ENCODE data around the gene LEF1. TPM values are rescaled to one million over a fixed set of nuclear protein-coding genes. Genes with fewer than 3 reads are reported as not detected.

LEF1 gene
- total RNA-seq, 2 donors from 2014 or later = 73.4 to 93.4 TPM

GRCh38 chr4:108170631-108171338, 2.1 kb upstream of the LEF1 start:
- Mint-ChIP-seq H3K4me3 (peak overlapping the region; percentile 96), H3K36me3 (ENCODE audit: low read depth) (peaks cover 19% of the 10 kb centered on the region), H3K27ac (peak overlapping the region; percentile 80), H3K9me3 (no peaks in the 10 kb centered on the region), H3K27me3 (peaks cover 21% of the 10 kb centered on the region), H3K4me1 (peaks cover 17% of the 10 kb centered on the region)
- no peak for ATAC-seq (replicated peaks)

GRCh38 chr4:108169664-108170063, 932 bp upstream of the LEF1 start:
- Mint-ChIP-seq H3K36me3 (ENCODE audit: low read depth) (peaks cover 30% of the 10 kb centered on the region), H3K4me3 (peak overlapping the region; percentile 96), H3K27me3 (peaks cover 21% of the 10 kb centered on the region), H3K4me1 (peaks cover 17% of the 10 kb centered on the region), H3K27ac (no peak overlapping the region), H3K9me3 (no peaks in the 10 kb centered on the region)
- no peak for ATAC-seq (replicated peaks)

GRCh38 chr4:108168160-108168670, 517 bp downstream of the LEF1 start:
- peaks cover 17% of the 10 kb centered on the region for H3K4me1 Mint-ChIP-seq

GRCh38 chr4:108166441-108167315, 2.1 kb downstream of the LEF1 start:
- Mint-ChIP-seq H3K4me3 (peak overlapping the region; percentile 96), H3K36me3 (ENCODE audit: low read depth) (peaks cover 58% of the 10 kb centered on the region)

More at GRCh38 chr4:108168160-108168670, 517 bp downstream of the LEF1 start:
- peak overlapping the region; percentile 94 for H3K27ac Mint-ChIP-seq
- peaks cover 21% of the 10 kb centered on the region for H3K27me3 Mint-ChIP-seq
- no peak for ATAC-seq (replicated peaks)
- H3K4me3 Mint-ChIP-seq = peak overlapping the region; percentile 96
- no peaks in the 10 kb centered on the region for H3K9me3 Mint-ChIP-seq
- H3K36me3 Mint-ChIP-seq (ENCODE audit: low read depth) = peaks cover 42% of the 10 kb centered on the region

GRCh38 chr4:108166038-108166437, 2.7 kb downstream of the LEF1 start:
- peaks cover 64% of the 10 kb centered on the region for H3K36me3 Mint-ChIP-seq (ENCODE audit: low read depth)
- H3K27ac Mint-ChIP-seq = peak overlapping the region; percentile 94
- H3K27me3 Mint-ChIP-seq = peaks cover 17% of the 10 kb centered on the region
- peak overlapping the region; percentile 96 for H3K4me3 Mint-ChIP-seq
- peaks cover 23% of the 10 kb centered on the region for H3K4me1 Mint-ChIP-seq
- H3K9me3 Mint-ChIP-seq = no peaks in the 10 kb centered on the region
- peak; percentile 27 for ATAC-seq (replicated peaks)

More at GRCh38 chr4:108166441-108167315, 2.1 kb downstream of the LEF1 start:
- Mint-ChIP-seq H3K4me1 (peaks cover 23% of the 10 kb centered on the region), H3K9me3 (no peaks in the 10 kb centered on the region), H3K27me3 (peaks cover 21% of the 10 kb centered on the region), H3K27ac (peak overlapping the region; percentile 94)
- peak; percentile 49 for ATAC-seq (replicated peaks)

GRCh38 chr4:108165586-108165985, 3.1 kb downstream of the LEF1 start:
- peaks cover 68% of the 10 kb centered on the region for H3K36me3 Mint-ChIP-seq (ENCODE audit: low read depth)
- ATAC-seq (replicated peaks) = peak; percentile 13
- no peaks in the 10 kb centered on the region for H3K9me3 Mint-ChIP-seq
- H3K27ac Mint-ChIP-seq = peak overlapping the region; percentile 94
- peak overlapping the region; percentile 96 for H3K4me3 Mint-ChIP-seq
- H3K27me3 Mint-ChIP-seq = peaks cover 14% of the 10 kb centered on the region
- peaks cover 21% of the 10 kb centered on the region for H3K4me1 Mint-ChIP-seq

GRCh38 chr4:108163351-108163750, 5.4 kb downstream of the LEF1 start:
- peaks cover 16% of the 10 kb centered on the region for H3K4me1 Mint-ChIP-seq
- H3K4me3 Mint-ChIP-seq = peak overlapping the region; percentile 96
- peak overlapping the region; percentile 70 for H3K27ac Mint-ChIP-seq
- no peaks in the 10 kb centered on the region for H3K27me3 Mint-ChIP-seq
- H3K36me3 Mint-ChIP-seq (ENCODE audit: low read depth) = peaks cover 91% of the 10 kb centered on the region
- no peaks in the 10 kb centered on the region for H3K9me3 Mint-ChIP-seq
- ATAC-seq (replicated peaks) = no peak

GRCh38 chr4:108160741-108161352, 7.9 kb downstream of the LEF1 start:
- Mint-ChIP-seq H3K4me3 (peak overlapping the region; percentile 96), H3K27ac (peak overlapping the region; percentile 61), H3K4me1 (peaks cover 29% of the 10 kb centered on the region), H3K9me3 (no peaks in the 10 kb centered on the region), H3K36me3 (ENCODE audit: low read depth) (peaks cover 92% of the 10 kb centered on the region), H3K27me3 (no peaks in the 10 kb centered on the region)
- ATAC-seq (replicated peaks) = peak; percentile 44

- no peak overlapping the region for H3K27ac Mint-ChIP-seq
- H3K36me3 Mint-ChIP-seq (ENCODE audit: low read depth) = peaks cover 92% of the 10 kb centered on the region
- no peaks in the 10 kb centered on the region for H3K9me3 Mint-ChIP-seq
- no peaks in the 10 kb centered on the region for H3K27me3 Mint-ChIP-seq
- ATAC-seq (replicated peaks) = no peak
- H3K4me1 Mint-ChIP-seq = peaks cover 35% of the 10 kb centered on the region
- peak overlapping the region; percentile 96 for H3K4me3 Mint-ChIP-seq
Observed at GRCh38 chr4:108159845-108160244, 8.9 kb downstream of the LEF1 start.

- Mint-ChIP-seq H3K27ac (peak overlapping the region; percentile 37), H3K9me3 (no peaks in the 10 kb centered on the region), H3K4me1 (peaks cover 40% of the 10 kb centered on the region)
Observed at GRCh38 chr4:108157655-108158054, 11.1 kb downstream of the LEF1 start.

GRCh38 chr4:108156391-108156790, 12.3 kb downstream of the LEF1 start:
- H3K4me3 Mint-ChIP-seq = peak overlapping the region; percentile 96
- ATAC-seq (replicated peaks) = peak; percentile 55
- no peaks in the 10 kb centered on the region for H3K27me3 Mint-ChIP-seq

More at GRCh38 chr4:108157655-108158054, 11.1 kb downstream of the LEF1 start:
- Mint-ChIP-seq H3K36me3 (ENCODE audit: low read depth) (peaks cover 80% of the 10 kb centered on the region), H3K27me3 (no peaks in the 10 kb centered on the region), H3K4me3 (peak overlapping the region; percentile 96)
- no peak for ATAC-seq (replicated peaks)

GRCh38 chr4:108155373-108155772, 13.4 kb downstream of the LEF1 start:
- ATAC-seq (replicated peaks) = peak; percentile 41
- Mint-ChIP-seq H3K4me1 (peaks cover 53% of the 10 kb centered on the region), H3K36me3 (ENCODE audit: low read depth) (peaks cover 77% of the 10 kb centered on the region), H3K9me3 (no peaks in the 10 kb centered on the region), H3K27ac (peak overlapping the region; percentile 3), H3K4me3 (peak overlapping the region; percentile 96), H3K27me3 (no peaks in the 10 kb centered on the region)

More at GRCh38 chr4:108156391-108156790, 12.3 kb downstream of the LEF1 start:
- Mint-ChIP-seq H3K27ac (peak overlapping the region; percentile 3), H3K36me3 (ENCODE audit: low read depth) (peaks cover 80% of the 10 kb centered on the region), H3K9me3 (no peaks in the 10 kb centered on the region), H3K4me1 (peaks cover 47% of the 10 kb centered on the region)

GRCh38 chr4:108152980-108153379, 15.8 kb downstream of the LEF1 start:
- Mint-ChIP-seq H3K36me3 (ENCODE audit: low read depth) (peaks cover 64% of the 10 kb centered on the region), H3K27me3 (no peaks in the 10 kb centered on the region), H3K9me3 (no peaks in the 10 kb centered on the region), H3K4me3 (peak overlapping the region; percentile 63), H3K27ac (peak overlapping the region; percentile 46), H3K4me1 (peaks cover 44% of the 10 kb centered on the region)
- ATAC-seq (replicated peaks) = no peak

Data from activated T-helper 17 cell treated with anti-CD3 and anti-CD28 coated beads, Interleukin-2, amount 50 U/mL, for 72 hours (primary cell).